SU-DHL-6 (cell line): ENCODE data around the gene SULF2.

ENCODE experiments used
- H2AFZ ChIP-seq: fragments of 200-600 bp; sonication (generic); 2 replicates; pipeline ENCODE4 v1.6.1; 2014; ENCODE audit warnings: low read depth, mild to moderate bottlenecking, moderate library complexity, mixed read lengths, antibody characterized with exemption, low read length; ENCODE audit not compliant: severe bottlenecking
- H3F3A ChIP-seq: fragments of 200-600 bp; shearing (Covaris generic); 2 replicates; pipeline ENCODE4 v1.6.0; 2016; ENCODE audit warnings: antibody characterized with exemption, mild to moderate bottlenecking; ENCODE audit not compliant: insufficient read depth
- H3K27ac ChIP-seq: fragments of 200-600 bp; sonication (generic); 2 replicates; pipeline ENCODE4 v1.5.1; 2016; ENCODE audit warnings: low read depth, mild to moderate bottlenecking, low read length, moderate library complexity, mixed read lengths
- H3K27me3 ChIP-seq: fragments of 200-600 bp; sonication (generic), shearing (Covaris generic); 2 replicates; pipeline ENCODE4 v1.6.0; 2014; ENCODE audit warnings: mild to moderate bottlenecking, low read length
- H3K36me3 ChIP-seq: fragments of 200-600 bp; sonication (generic); 2 replicates; pipeline ENCODE4 v1.6.1; 2014; ENCODE audit warnings: mild to moderate bottlenecking, low read length, mixed read lengths
- H3K4me2 ChIP-seq: fragments of 300-600, 200-600 bp; shearing (Covaris generic), sonication (generic); 2 replicates; pipeline ENCODE4 v1.6.0; 2014; ENCODE audit warnings: low read length, low read depth, mild to moderate bottlenecking; ENCODE audit not compliant: poor library complexity, severe bottlenecking
- H3K4me3 ChIP-seq: fragments of 200-600 bp; sonication (generic); 2 replicates; pipeline ENCODE4 v1.5.1; 2014; ENCODE audit warnings: antibody characterized with exemption, low read length, mild to moderate bottlenecking, mixed read lengths; ENCODE audit not compliant: insufficient read depth, poor library complexity, severe bottlenecking
- H3K79me2 ChIP-seq: fragments of 200-600 bp; sonication (generic); 2 replicates; pipeline ENCODE4 v1.6.1; 2014; ENCODE audit warnings: mild to moderate bottlenecking, low read length, moderate library complexity; ENCODE audit not compliant: insufficient read depth
- H3K9ac ChIP-seq: fragments of 200-600 bp; sonication (generic); 2 replicates; pipeline ENCODE4 v1.7.0; 2014; ENCODE audit warnings: mild to moderate bottlenecking, low read length
- H3K9me2 ChIP-seq: fragments of 200-600 bp; sonication (generic); replicated peaks from 2 replicates; pipeline ENCODE4 v1.6.1; 2014; ENCODE audit warnings: low read length; ENCODE audit not compliant: insufficient read depth
- H3K9me3 ChIP-seq: fragments of 200-600 bp; sonication (generic); 2 replicates; pipeline ENCODE4 v1.6.1; 2014; ENCODE audit warnings: low read length, mixed read lengths; ENCODE audit not compliant: insufficient read depth
- H4K20me1 ChIP-seq: fragments of 200-600 bp; sonication (generic); 2 replicates; pipeline ENCODE4 v1.6.1; 2014; ENCODE audit warnings: low read depth, mild to moderate bottlenecking, antibody characterized with exemption, low read length, moderate library complexity, mixed read lengths
- EZH2phosphoT487 ChIP-seq: fragments of 200-600 bp; sonication (generic), shearing (Covaris generic); conservative IDR thresholded peaks from 2 replicates; pipeline ENCODE4 v1.6.1; 2018; ENCODE audit warnings: mild to moderate bottlenecking, antibody characterized with exemption, low read length, moderate library complexity, mixed read lengths
- TF ChIP-seq, protein P1 (sequence below): fragments of 200-600 bp; sonication (generic); IDR thresholded peaks from one replicate; pipeline ENCODE4 v1.5.1; 2017; ENCODE audit warnings: antibody characterized with exemption, mild to moderate bottlenecking, low read length, moderate library complexity; ENCODE audit not compliant: insufficient read depth, poor library complexity, severe bottlenecking

The SULF2 gene

DNA sequence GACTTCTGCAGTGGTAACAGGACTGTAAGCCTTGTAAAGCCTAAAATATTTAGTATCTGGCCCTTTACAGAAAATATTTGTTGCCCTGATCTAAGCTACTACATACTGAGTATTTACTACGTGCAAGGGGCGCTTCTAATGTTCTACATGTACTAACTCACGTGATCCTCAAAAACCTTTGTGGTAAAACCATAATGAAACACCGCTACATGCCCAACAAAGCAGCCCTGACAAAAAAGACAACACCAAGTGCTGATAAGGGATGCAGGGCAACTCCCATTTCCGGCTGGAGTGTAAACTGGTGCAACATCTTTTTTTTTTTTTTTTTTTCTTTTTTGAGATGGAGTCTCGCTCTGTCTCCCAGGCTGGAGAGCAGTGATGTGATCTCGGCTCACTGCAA is 85.0 kb downstream of the SULF2 start:
- Histone ChIP-seq H2AFZ (no peak overlapping the region), H3K79me2 (no peaks in the 10 kb centered on the region), H3K9me2 (no peaks in the 10 kb centered on the region), H3F3A (no peaks in the 10 kb centered on the region), H3K4me2 (no peak overlapping the region), H4K20me1 (no peaks in the 10 kb centered on the region), H3K27me3 (no peaks in the 10 kb centered on the region), H3K9ac (no peak overlapping the region), H3K27ac (no peak overlapping the region), H3K36me3 (no peaks in the 10 kb centered on the region), H3K9me3 (no peaks in the 10 kb centered on the region), H3K4me3 (no peak overlapping the region)
- TF ChIP-seq EZH2phosphoT487 = no peak
- TF ChIP-seq, protein P1, sequence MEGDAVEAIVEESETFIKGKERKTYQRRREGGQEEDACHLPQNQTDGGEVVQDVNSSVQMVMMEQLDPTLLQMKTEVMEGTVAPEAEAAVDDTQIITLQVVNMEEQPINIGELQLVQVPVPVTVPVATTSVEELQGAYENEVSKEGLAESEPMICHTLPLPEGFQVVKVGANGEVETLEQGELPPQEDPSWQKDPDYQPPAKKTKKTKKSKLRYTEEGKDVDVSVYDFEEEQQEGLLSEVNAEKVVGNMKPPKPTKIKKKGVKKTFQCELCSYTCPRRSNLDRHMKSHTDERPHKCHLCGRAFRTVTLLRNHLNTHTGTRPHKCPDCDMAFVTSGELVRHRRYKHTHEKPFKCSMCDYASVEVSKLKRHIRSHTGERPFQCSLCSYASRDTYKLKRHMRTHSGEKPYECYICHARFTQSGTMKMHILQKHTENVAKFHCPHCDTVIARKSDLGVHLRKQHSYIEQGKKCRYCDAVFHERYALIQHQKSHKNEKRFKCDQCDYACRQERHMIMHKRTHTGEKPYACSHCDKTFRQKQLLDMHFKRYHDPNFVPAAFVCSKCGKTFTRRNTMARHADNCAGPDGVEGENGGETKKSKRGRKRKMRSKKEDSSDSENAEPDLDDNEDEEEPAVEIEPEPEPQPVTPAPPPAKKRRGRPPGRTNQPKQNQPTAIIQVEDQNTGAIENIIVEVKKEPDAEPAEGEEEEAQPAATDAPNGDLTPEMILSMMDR = no peak

DNA sequence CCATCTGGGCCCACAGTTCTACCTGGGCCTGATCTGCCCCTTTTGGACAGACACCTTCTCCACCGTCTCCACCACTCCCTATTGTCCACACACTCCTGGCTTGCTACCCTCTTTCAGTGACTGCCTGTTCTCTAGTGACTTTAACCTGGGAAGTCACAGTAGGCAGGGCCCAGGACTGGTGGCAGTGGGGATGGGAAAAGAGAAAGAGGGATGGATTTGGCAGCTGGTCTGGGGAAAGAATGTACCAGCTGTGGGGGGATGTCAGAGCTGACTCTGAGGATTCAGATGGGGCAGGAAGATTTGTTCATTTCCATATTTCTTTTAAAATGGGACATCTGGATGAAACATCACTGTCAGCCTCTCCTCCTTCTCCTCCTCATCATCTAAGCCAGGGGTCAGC is 85.5 kb downstream of the SULF2 start:
- no peaks in the 10 kb centered on the region for H3K27me3 ChIP-seq
- H3K4me3 ChIP-seq = no peak overlapping the region
- no peak overlapping the region for H3K27ac ChIP-seq
- H4K20me1 ChIP-seq = no peaks in the 10 kb centered on the region
- no peaks in the 10 kb centered on the region for H3K79me2 ChIP-seq
- no peaks in the 10 kb centered on the region for H3K9me2 ChIP-seq
- no peaks in the 10 kb centered on the region for H3K36me3 ChIP-seq
- H3K4me2 ChIP-seq = no peak overlapping the region
- H2AFZ ChIP-seq = no peak overlapping the region
- H3K9me3 ChIP-seq = no peaks in the 10 kb centered on the region
- TF ChIP-seq EZH2phosphoT487 = no peak
- TF ChIP-seq, protein P1 = no peak
- H3F3A ChIP-seq = no peaks in the 10 kb centered on the region
- no peak overlapping the region for H3K9ac ChIP-seq

DNA sequence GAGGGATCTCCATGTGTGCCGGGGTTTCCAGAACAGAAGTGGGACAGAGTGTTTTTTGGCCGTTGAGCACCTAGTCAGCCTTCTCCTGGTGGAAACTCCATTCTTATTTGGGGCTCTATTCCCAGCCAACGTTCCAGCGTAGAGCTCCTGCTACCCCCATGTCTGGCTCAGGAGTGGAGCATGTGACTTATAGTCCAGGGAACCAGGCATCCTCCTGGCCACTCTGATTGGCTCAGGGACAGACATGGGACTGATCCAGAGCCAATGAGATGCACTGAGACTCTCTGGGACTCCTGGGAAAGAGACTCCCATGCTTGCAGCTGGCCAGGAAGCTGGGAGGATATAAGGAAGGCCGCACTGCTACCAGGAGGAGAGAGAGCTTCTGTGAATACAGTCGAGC is 87.1 kb downstream of the SULF2 start:
- no peak overlapping the region for H3K9ac ChIP-seq
- H3K9me3 ChIP-seq = no peaks in the 10 kb centered on the region
- no peaks in the 10 kb centered on the region for H3K36me3 ChIP-seq
- no peak overlapping the region for H3K4me2 ChIP-seq
- H3K27me3 ChIP-seq = no peaks in the 10 kb centered on the region
- H3K27ac ChIP-seq = no peak overlapping the region
- no peaks in the 10 kb centered on the region for H4K20me1 ChIP-seq
- H3K79me2 ChIP-seq = no peaks in the 10 kb centered on the region
- H3K4me3 ChIP-seq = no peak overlapping the region
- H3K9me2 ChIP-seq = no peaks in the 10 kb centered on the region
- H3F3A ChIP-seq = no peaks in the 10 kb centered on the region
- H2AFZ ChIP-seq = no peak overlapping the region
- TF ChIP-seq EZH2phosphoT487 = no peak
- TF ChIP-seq, protein P1 = no peak
